HG02588 (cell line): ENCODE results near the gene TANC1.

ENCODE experiments used
- ATAC-seq: cut with Tn5 transposase; IDR thresholded peaks from one replicate; pipeline ENCODE4 v1.9.1; 2021; ENCODE audit warnings: mild to moderate bottlenecking, moderate library complexity; ENCODE audit not compliant: unreplicated experiment

The TANC1 gene

DNA sequence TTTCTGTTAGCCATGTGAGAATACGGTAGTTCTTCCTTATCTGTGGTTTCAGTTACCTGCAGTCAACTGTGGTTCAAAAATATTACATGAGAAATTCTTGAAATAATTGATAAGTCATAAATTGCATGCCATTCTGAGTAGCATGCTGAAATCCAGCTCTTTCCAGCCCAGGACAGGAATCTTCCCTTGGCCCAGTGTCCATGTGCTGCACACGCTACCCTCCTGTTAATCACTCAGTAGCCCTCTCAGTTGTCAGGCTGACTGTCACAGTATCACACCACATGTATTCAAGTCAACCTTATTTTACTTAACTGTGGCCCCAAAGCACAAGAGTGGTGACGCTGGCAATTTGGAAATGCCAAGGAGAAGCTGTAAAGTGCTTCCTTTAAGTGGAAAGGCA is 141.1 kb downstream of the TANC1 start:
- ATAC-seq = no peak

DNA sequence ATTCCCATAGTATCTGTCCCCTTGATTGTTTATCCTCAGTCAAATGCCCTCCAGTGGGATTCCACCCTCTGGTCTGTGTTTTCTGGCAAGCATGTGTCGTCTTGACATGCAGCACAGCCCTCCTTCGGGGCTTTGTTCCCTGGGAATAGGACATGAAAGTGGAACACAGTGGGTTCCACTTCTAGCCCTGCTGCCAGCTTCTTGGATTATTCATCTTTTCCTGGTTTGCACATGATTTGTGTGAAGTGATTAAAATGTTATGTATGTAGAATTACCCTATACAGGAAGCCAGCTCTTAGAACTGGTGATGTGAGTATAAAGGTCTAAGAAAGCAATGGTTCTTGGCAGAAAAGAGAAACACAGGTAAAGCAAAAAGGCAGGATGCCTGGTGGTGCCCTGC is 142.3 kb downstream of the TANC1 start:
- ATAC-seq = no peak

DNA sequence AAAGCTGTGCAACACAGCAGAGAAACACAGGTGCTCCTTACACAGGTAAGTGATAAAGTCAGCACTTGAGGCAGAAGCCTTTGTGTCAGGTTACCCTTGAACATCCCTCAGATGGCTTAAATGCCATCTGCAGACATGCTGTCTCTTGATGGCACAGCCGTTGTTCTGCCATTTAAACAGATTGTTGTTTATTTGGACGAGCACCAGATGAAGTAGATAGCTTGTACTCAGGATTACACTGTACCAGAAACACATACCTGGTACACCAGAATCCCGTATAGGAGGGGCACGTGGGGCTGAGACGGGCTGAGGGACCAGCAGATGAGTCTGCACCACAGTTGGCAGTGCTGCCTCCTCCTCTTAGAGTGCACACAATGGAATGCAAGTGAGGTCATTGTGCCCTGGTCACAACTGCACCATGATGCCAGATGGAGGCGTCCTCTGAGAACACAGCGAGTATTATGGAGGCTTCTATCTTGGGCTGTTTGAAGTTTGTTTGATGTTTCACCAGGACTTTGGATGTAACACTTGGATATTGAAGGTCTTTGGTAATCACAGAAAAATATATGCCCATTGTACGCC is 143.0 kb downstream of the TANC1 start:
- no peak for ATAC-seq

DNA sequence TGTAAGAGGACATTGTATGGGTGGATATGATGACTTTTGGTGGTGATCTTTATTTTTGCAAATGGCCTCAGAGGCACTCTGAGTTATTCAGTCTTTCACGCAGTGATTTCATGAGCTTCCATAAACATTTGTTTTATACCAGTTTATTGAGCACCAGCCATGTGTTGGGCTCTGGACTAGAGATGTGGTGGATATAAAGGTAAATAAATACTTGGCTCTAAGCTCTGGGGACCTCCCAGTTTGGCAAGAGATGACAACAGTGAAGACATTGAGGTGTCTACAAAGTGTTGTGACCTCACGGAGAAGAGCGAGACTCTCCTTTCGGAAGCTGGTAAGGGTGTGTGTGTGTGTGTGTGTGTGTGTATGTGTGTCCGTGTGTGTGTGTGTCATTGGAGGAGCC is 146.4 kb downstream of the TANC1 start:
- no peak for ATAC-seq

DNA sequence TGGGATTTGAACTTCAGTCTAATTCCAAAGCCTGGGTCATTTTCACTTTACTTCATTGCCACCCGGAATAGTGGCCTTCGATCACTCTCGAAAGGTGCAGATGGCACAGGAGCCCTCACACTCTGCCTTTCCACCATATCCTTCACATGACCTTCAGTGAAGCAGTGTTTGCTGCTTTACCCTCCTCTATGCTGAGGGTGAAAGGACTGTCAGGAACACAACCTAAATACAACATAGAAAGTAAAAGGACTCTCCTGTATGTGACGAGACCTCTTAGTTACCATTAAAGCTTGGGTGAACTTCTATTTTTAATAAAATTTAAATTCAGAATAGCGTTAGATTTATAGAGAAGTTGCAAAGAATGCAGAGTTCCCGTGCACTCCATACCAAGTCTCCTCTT is 148.5 kb downstream of the TANC1 start:
- no peak for ATAC-seq

DNA sequence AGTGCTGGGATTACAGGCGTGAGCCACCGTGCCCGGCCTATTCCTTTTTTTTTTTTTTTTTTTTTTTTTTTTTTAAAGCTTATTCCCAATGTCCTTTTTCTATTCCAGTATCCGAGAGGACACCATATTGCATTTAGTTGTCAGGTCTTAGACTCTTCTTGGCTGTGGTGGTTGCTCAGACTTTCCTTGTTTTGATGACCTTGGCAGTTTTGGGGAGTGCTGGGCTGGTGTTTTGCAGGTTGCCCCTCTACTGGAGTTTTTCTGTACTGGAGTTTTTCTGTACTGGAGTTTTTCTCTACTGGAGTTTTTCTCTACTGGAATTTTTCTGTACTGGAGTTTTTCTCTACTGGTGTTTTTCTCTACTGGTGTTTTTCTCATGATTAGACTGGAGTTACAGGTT is 149.2 kb downstream of the TANC1 start:
- no peak for ATAC-seq

DNA sequence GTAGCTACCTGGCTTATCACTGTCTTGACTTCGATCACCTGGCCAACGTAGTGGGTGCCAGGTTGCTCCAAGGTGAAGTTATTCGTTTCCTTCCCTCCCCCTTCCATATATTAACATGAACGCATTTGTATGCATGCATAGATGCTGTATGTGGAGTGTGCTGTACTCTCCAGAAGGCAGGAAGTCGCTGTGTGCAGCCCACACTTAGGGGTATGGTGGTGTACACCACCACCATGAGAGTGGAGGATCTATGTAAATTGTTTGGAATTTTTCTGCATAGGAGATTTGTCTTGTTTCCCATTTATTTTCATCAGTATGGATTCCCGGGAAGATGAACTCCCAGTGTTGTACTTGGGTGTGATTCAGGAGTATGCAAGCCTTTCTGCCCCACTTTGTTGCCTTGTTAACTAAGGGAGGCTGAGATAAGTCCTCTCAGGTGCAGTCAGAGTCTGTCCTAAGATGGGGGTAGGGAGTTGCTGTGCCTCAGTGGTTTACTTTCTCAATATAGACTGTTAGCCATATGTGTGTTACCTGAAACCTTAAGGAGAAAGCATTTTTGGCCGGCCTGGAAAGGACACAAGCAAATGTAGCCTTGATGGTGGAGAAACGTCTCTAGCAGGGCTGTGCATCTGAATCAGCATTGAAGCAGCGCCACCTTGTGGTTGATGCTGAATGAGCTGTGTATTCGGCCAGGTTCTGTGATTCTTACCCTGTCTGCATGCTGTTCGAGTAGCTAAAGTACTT is 149.8 kb downstream of the TANC1 start:
- peak; percentile 90 for ATAC-seq

DNA sequence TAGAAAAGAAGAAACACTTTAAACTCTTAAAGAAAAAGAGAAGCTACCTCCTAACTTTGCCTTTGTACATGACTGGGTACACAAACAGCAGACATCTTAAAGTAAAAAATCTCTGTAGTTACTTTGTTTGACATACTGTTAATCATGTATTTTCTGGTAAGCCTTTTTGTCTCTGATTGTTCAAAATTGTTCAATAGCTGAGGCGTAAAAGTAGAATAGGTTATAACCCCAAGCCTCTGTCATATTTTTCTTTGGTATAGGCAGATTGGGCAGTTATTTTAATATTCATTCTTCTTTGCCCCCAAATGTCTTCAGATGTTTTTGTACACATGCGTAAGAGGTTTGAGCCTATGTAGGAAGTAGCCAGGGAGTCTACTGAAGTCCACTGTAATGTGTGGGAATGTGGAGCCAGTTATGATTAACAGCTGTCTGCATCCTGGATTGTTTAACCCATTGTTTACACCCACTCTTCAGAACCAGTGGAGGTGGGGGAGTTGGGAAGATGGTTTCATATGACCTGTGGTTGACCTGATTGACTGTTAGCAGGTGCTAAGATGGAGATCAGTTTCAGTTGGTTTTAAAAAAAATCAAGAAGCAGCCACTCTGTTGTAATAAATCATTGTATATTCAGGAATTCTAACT is 150.5 kb downstream of the TANC1 start:
- ATAC-seq = no peak

DNA sequence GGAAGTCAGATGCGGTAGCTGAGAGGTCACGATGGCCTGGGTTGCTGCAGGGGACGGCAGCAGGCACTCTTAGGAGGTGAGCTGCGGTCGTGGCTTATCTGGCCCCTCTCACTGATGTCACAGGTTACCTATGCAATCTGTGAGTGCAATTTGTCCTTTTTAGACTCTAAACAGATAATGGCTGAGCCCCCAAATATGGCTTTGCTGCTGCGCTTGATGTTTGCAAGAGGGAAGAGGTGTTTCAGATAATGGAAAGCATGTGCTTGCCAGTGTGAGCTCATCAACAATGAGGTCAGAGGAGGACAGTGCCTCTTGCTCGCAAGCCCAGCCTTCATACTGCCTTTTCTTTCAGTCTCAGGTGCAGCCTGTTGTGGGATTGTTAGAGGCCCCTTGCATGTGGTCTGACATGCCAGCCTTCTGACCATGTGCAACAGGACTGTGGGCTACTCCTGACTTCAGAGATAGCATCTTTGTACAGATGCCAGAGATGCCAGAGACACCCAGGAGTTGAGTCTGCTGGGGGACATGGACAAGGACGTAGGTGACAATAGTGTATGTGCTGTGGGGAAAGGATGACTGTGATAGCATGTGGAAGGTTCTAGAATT is 151.3 kb downstream of the TANC1 start:
- ATAC-seq = no peak

DNA sequence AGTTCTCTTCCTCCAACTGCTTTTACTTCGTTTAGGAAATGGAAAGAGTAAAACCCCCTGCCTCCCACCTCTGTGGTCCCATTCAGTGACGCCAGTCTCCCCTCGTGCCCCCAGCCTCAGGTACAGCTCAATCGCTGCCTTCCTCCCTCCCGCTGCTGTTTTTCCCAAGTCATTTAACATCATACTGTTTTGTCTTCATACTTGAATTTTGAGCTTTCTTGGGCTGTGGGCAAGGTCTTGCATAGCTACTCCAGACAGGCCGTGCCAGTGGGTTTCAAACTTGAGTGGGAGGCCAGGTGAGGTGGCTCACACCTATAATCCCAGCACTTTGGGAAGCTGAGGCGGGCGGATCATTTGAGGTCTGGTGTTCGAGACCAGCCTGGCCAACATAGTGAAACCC is 155.3 kb downstream of the TANC1 start:
- no peak for ATAC-seq

DNA sequence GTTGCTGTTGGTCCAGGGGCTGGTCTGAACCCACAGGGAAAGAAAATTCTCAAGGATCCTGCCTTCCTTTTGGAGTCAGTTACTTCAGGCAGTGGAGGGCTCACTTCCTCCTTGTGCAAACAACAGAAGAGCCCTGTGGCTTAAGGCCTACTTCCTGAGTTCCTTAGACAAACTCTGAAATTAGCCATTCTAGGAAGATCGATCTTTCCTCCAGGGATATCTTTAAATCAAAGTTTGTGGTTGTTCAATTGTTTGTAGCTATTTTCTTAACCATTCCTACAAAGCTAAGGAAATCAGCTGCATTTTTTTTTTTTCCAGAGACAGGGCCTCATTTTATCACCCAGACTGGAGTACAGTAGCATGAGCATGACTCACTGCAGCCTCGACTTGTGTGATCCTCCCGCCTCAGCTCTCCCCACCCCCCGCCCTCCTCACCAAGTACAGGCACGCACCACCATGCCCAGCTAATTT is 156.0 kb downstream of the TANC1 start:
- ATAC-seq = no peak

DNA sequence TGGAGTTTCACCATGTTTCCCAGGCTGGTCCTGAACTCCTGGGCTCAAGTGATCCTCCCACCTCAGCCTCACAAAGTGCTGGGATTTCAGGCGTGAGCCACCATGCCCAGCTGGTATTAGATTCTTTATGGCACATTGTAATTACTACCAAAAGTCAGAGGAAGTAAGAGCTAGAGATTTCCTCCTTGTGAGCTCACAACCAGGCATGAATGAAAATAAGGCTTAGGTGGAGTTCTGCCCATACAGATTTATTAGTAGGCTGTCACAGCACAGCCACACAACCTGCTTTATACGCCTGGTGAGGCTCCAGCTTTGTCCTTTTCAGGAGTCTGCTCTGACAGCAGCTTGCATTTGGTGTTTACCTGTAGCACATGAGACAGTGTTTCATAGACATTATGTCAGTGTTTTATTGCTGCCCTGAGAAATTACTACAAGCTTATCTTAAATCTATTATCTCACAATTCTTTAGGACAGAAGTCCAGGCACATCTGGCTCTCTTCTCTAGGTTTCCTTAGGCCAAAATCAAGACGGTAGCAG is 156.6 kb downstream of the TANC1 start:
- no peak for ATAC-seq

DNA sequence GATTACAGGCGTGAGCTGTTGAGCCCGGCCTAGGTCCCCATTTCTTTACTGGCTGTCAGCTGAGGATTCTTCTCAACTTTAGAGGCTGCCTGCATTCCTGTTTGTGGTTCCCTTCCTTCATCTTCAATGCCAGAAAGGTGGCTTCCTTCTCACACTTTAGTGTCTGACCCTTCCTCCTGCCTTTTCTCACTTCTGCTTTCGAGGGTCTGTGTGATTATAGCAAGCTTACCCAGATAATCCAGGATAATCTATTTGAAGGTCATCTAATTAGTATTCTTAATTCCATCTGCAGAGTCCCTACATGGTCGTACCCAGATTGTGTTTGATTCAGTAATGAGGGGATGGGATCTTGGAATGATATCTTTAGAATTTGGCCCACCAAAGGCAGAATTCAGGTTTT is 157.4 kb downstream of the TANC1 start:
- no peak for ATAC-seq

DNA sequence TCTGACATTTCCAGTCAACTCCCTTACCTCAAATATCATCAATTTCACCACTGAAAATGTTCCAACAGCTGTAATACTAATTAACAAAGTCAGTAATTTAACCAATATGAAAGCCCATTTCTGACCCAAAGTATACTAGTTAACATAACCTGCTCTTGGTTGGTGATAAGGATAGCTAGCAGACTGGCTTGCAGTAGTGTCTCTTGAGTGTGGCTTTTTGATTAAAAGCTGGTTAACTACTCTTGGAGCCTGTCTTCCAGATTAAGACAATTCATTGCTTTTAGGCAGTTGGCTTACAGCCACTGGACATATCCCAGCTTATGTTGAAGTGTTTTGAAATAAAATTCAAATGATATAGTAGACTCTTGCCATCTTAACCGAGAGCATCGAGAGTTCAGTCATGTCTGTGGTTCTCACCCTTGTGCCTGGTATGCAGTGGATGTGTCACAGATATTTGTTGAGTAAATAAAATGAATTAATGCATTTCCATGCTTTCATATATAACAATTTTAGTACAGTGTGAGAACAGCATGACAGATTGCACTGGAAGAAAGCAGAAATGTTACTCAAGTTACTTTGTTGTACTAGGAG is 158.1 kb downstream of the TANC1 start:
- ATAC-seq = no peak

DNA sequence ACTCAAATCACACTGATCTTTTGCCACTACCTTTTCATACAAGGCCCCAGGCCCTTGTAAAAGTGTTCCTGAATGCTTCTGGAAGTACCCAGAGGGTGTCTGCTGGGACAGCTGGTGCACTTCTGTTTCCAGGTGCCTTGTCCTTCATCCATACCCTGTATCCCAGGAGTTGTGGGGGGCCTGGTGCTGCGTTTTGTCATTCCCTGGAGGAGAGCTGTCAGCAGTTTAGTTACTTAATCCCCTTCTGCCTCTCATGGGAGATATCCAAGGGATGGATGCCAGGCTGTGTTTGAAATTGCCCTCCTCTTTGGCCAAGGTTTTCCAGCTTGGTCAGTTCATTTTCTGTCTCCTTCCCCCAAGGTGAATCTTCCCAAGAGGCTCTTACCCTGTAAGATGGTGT is 159.8 kb downstream of the TANC1 start:
- no peak for ATAC-seq

DNA sequence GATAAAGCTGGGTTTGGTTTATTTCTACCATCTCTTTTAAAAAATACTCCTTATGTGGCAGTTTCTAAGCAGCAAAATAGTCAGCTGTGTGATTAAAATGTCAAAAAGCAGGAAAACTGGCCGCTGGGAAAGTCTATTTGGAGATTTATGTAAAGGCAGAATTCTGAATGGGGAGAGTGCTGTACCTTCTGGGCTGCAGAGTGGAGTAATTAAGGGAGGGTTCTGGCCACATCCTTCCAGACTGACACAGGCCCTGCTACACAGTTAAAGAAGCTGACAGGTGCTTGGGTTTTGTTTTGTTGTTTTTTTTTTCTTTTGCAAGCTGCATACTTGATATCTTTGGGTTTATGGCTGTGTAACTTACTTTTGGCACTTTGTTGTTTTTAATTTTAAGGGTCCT is 160.8 kb downstream of the TANC1 start:
- ATAC-seq = no peak

DNA sequence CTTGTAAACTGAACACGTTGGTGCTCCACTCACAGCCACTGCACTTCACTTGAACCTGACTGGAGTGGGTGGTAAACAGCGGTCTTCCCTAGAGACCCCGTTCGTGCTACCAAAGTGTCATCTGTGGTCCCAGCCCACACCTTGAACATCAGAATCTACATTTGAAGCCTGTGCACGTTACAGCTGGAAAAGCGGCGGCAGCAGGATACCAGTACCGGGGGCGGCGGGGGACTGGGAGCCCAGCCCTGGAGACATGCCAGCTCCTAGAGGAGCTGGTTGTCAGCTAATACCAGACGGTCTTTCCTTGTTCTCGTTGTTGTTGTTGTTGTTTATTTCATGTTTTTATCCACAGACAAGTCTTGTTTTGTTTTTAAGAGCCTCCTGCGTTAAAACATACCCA is 161.4 kb downstream of the TANC1 start:
- ATAC-seq = no peak

DNA sequence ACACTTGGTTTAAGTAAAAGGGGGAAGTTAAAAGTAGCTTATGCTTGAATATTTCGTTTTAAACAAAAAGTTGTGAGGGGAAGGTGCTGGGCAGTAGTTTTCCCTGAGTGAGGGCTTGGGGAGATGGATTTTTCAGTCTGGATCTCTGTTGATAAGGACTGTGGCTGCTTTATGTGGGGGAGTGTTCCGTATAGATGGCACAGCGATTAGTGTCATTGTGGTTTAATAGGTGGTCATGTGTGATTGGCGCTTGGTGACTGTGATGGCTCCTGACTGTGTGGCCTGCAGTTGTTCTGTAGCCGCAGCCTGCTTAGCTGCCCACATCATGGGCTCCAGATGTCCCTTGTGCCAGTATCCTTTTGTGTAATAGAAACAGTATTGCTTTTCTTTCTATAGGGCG is 161.9 kb downstream of the TANC1 start:
- no peak for ATAC-seq

DNA sequence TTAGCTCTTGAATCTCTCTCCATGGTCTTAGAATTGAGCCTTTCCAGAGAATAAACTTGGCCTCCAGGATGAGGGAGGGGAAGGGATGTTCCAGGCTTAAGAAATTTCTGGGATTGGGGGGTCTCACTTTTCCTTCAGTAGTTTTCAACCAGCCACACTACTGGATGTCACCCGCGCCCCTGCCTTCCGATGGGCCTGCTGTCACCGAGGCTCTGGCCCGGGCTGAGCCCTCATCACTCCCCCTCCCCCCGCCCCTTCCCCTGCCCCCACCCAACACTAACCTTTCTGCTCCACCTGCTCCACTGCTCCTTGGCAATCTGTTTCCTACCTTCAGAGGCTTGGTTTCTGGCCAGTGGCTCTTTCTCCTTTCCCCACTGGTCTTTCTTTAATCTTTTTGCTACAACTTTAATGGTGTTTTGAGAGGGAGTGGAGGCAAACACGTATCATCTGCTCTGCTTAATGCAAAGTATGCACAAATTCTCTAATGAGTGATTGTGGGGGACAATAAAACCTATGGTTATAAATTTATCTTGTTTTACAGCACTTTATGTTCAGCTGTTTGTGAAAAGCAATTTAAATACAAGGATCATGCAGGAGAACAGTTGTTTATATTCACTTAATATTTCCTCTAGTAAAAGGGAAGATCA is 162.9 kb downstream of the TANC1 start:
- no peak for ATAC-seq

DNA sequence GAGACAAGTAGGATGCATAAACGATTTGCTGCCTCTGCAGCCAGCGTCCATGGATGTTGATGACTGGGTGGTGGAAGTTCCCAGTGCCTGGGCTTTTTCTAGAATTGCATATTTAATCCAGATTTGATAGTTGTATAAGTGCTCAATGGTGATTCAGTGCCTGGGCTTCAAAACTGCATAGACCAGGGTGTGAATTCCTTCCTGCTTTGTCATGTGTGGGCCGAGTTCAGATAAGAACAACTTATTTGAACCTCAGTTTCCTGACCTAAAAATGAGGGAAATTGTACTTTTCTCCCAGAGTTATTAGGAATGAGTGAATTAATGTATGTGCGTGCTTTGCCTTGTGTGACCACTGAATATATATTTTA is 163.5 kb downstream of the TANC1 start:
- ATAC-seq = no peak

DNA sequence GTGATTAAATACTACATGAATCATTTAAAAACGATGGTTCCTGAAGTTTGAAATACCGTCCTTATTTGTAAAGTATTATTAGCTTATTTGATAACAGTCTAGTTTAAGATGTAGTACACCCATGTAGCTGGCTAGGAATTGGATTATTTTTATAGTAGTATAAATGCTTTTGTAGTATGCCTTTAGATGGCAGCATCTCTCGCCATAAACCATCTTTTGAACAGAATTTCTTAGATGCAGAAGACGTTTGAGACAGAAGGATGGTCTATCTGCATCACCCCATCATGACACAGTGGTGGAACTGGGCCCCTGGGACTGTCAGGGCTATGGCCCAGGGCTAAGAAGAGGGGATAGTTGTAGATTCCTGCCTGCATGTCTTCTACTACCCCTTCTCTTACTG is 165.4 kb downstream of the TANC1 start:
- no peak for ATAC-seq
